HG02642 (cell line): ENCODE measurements around the gene EGLN2.
A peak's percentile ranks its signal among the peaks of the same experiment; 100 is the strongest.
"Not testable (repeated sequence)": the region's sequence is repeated elsewhere in the genome, so short reads cannot be mapped to it uniquely, and the experiment has no call there.

Experiments
- ATAC-seq: cut with Tn5 transposase; IDR thresholded peaks from one replicate; pipeline ENCODE4 v1.9.1; 2021; ENCODE audit warnings: mild to moderate bottlenecking; ENCODE audit not compliant: unreplicated experiment, poor library complexity

The EGLN2 gene

GRCh38 chr19:40775632-40776022 lies 23.4 kb upstream of the EGLN2 start:
- ATAC-seq, result no peak

GRCh38 chr19:40776364-40776763 lies 22.6 kb upstream of the EGLN2 start:
- ATAC-seq, result no peak

GRCh38 chr19:40776932-40777644 lies 21.9 kb upstream of the EGLN2 start:
- ATAC-seq, result peak; percentile 68

- no peak for ATAC-seq
These were observed 21.4 kb upstream of the EGLN2 start for GRCh38 chr19:40777645-40777936.

GRCh38 chr19:40777937-40778705 lies 20.9 kb upstream of the EGLN2 start, which contains the start of gene RAB4B:
Gene RAB4B (plus strand): TSS chr19:40778247. CDS start chr19:40778376, 129 bp downstream.
- ATAC-seq, result peak; percentile 72

GRCh38 chr19:40778706-40779284 lies 20.2 kb upstream of the EGLN2 start:
- ATAC-seq, result no peak

GRCh38 chr19:40780582-40780981 lies 18.4 kb upstream of the EGLN2 start:
- no peak for ATAC-seq

- ATAC-seq, result no peak
These were observed 17.9 kb upstream of the EGLN2 start for GRCh38 chr19:40781140-40781539.

- no peak for ATAC-seq
These were observed 15.3 kb upstream of the EGLN2 start for GRCh38 chr19:40783711-40784110.

GRCh38 chr19:40784146-40784545 lies 14.8 kb upstream of the EGLN2 start:
- ATAC-seq, result not testable (repeated sequence)

GRCh38 chr19:40785526-40785925 lies 13.5 kb upstream of the EGLN2 start:
- no peak for ATAC-seq

GRCh38 chr19:40786060-40787037 lies 12.6 kb upstream of the EGLN2 start:
- ATAC-seq, result no peak

- ATAC-seq, result no peak
These were observed 7.6 kb upstream of the EGLN2 start for GRCh38 chr19:40791349-40791748.

GRCh38 chr19:40791996-40792395 lies 7.0 kb upstream of the EGLN2 start:
- ATAC-seq, result no peak

GRCh38 chr19:40797166-40797962 lies 1.6 kb upstream of the EGLN2 start:
- ATAC-seq, result no peak

GRCh38 chr19:40797963-40798682 lies 868 bp upstream of the EGLN2 start:
- peak; percentile 16 for ATAC-seq

- ATAC-seq, result no peak
These were observed 757 bp downstream of the EGLN2 start for GRCh38 chr19:40799558-40800338.

- no peak for ATAC-seq
These were observed 1.5 kb downstream of the EGLN2 start for GRCh38 chr19:40800339-40800996.
